ENCODE measurements around the gene DDX41. TPM values are rescaled to one million over a fixed set of nuclear protein-coding genes. Genes with fewer than 3 reads are reported as not detected.

Gene DDX41
- total and polyA plus RNA-seq, 10 of the 15 experiments (the other 5 are each of a cell fraction or from before 2014, with no cell fraction given): 32.7 to 215 (median 93.6) TPM

DNA sequence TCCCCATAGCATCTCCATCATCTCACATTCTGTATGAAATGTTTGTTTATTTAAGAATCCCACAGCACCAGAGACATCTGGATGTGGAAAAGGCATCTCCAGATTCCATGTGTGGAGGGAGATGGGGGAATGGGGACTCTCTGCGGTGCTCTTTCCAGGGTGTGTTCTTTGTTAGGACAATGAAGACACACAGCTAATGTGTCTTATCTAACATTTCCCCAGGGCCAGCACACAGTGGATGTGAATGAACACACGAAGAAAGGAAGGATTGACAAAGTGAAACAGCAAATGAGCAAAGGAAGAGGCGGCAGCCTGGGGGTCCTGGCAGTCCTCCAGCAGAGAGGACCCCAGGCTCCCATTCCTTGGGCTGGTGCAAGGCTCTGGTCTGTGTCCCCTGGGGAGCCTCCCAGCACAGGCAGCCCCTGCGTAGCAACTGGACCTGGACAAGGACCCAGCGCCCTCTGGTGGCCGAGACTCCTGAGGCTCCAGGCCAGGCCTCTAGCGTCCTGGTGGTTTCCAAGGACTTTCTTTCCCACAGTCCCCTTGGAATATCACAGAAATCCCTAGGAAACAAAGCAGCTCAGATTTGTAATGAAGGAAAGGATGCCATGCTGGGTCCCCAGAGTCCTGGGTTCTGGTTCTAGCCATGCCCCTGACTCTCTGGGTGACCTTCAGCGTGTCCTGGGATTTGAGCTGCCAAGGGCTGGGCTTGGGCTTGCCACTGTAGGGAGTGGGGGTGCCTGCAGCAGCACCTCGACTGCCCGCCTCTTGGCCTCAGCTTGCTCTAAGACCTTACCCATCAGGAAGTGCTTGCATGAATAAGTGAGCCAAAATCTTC lies 15.9 kb downstream of the DDX41 start:
- H3K9ac ChIP-seq (ENCODE audit: control insufficient read depth, insufficient read depth, low read length): no peak overlapping the region
- CTCF ChIA-PET: interaction anchor here (0.6 to 4.6 kb wide), 36 partner anchors 8 to 360 kb away, joined by 3 to 72 read pairs (median 5); partner anchors contain the start of genes B4GALT7, DDX41, DOK3 and F12
- peaks cover 3% of the 10 kb centered on the region for H3K79me2 ChIP-seq (ENCODE audit: control insufficient read depth, insufficient read depth, low read length)
- no peaks in the 10 kb centered on the region for H4K20me1 ChIP-seq (ENCODE audit: control insufficient read depth, insufficient read depth)
- no peak overlapping the region for H2AFZ ChIP-seq (ENCODE audit: control insufficient read depth, low read depth, low read length)
- WGBS (ENCODE audit: insufficient coverage, insufficient replicate concordance, low lambda C conversion rate, missing lambda C conversion rate): 12% methylated on average over 10 of the region's 10 CpGs
- peak; percentile 61 for ATAC-seq
- intact Hi-C loops (cut with micrococcal nuclease; ENCODE audit: unreplicated experiment) (loop anchor here (1.0 to 10.0 kb wide), 4 partner anchors 44 to 386 kb away; partner anchors contain the start of gene MXD3), in situ Hi-C loops (cut with MboI) (no loop called here)
- peaks cover 7 to 19% of the 10 kb centered on the region in 2 experiments; a peak in 2 of 4 replicates for H3K36me3 ChIP-seq (ENCODE audit: control insufficient read depth in 2 of 2, insufficient read depth in 2 of 2, low read length in 1 of 2)
- no peaks in the 10 kb centered on the region; a peak in 1 of 4 replicates for H3K27me3 ChIP-seq (replicated peaks in 1 of 2; ENCODE audit: control insufficient read depth in 2 of 2, insufficient read depth in 2 of 2, low read length in 1 of 2)
- POLR2A ChIA-PET: interaction anchor here (0.6 to 1.9 kb wide), 12 partner anchors 9 to 191 kb away, joined by 3 to 12 read pairs (median 4); partner anchors contain the start of gene DOK3
- H3K27ac ChIP-seq (ENCODE audit: control insufficient read depth, insufficient read depth): peak overlapping the region; percentile 81
- RAD21 ChIA-PET (ENCODE audit: unreplicated experiment): interaction anchor here (0.7 to 4.5 kb wide), 16 partner anchors 8 to 191 kb away, joined by 3 to 40 read pairs (median 4); partner anchors contain the start of genes DOK3, FAM193B and GRK6
- H3K4me1 ChIP-seq (ENCODE audit: control insufficient read depth, insufficient read depth, low read length): peaks cover 36% of the 10 kb centered on the region
- peak overlapping the region; percentile 81; the same call in 1 of the 2 replicates for H3K4me2 ChIP-seq (ENCODE audit: control insufficient read depth, insufficient read depth)
- no TSS peak for BruUV-seq (replicated peaks)
- DNase-seq (ENCODE audit: low read depth, low spot score): no peak
- SMC1A ChIA-PET (ENCODE audit: uncharacterized antibody, unreplicated experiment): interaction anchor here (0.6 to 3.3 kb wide), 15 partner anchors 22 to 566 kb away, joined by 3 to 23 read pairs (median 5); no protein-coding TSS in a partner anchor
- no peaks in the 10 kb centered on the region for H3K9me3 ChIP-seq (replicated peaks; ENCODE audit: control insufficient read depth, insufficient read depth, low read length)
- no peak overlapping the region for H3K4me3 ChIP-seq
- peak; percentile 87 for FAIRE-seq
- TF ChIP-seq CHD4 (IDR thresholded peaks at IDR 0.05) (no peak), ATF7 (IDR thresholded peaks at IDR 0.05; ENCODE audit: low read depth) (no peak), RELA (IDR thresholded peaks at IDR 0.05; ENCODE audit: borderline replicate concordance, partially characterized antibody) (no peak), MTA3 (IDR thresholded peaks at IDR 0.05; ENCODE audit: borderline replicate concordance, low read length) (no peak), ZNF24 (IDR thresholded peaks at IDR 0.05) (no peak), POU2F2 (IDR thresholded peaks at IDR 0.05; ENCODE audit: borderline replicate concordance, low read depth, low read length) (0 out of 3 replicates have a peak, but pooled peaks have one; percentile 7), HDAC2 (IDR thresholded peaks at IDR 0.05) (no peak), GATAD2B (conservative IDR thresholded peaks at IDR 0.05; ENCODE audit: low read depth) (0 out of 2 replicates have a peak, but pooled peaks have one; percentile 46), STAT1 (conservative IDR thresholded peaks at IDR 0.05) (no peak), TCF3 (IDR thresholded peaks at IDR 0.05; ENCODE audit: borderline replicate concordance, insufficient read depth, low read depth, low read length) (no peak), EGR1 (IDR thresholded peaks at IDR 0.05; ENCODE audit: borderline replicate concordance in 1 of 2, low read depth in 2 of 2, low read length in 2 of 2) (no peak), RAD21 (IDR thresholded peaks at IDR 0.05; ENCODE audit: insufficient read depth, low read depth, low read length) (peak; percentile 76), NBN (IDR thresholded peaks at IDR 0.05) (peak; percentile 39; the same call in 1 of the 2 replicates), ETV6 (conservative IDR thresholded peaks at IDR 0.05 in 1 of 2, IDR thresholded peaks at IDR 0.05 in 1 of 2; ENCODE audit: borderline replicate concordance in 1 of 2, low read depth in 1 of 2) (no peak)
- TF ChIP-seq, protein P1, sequence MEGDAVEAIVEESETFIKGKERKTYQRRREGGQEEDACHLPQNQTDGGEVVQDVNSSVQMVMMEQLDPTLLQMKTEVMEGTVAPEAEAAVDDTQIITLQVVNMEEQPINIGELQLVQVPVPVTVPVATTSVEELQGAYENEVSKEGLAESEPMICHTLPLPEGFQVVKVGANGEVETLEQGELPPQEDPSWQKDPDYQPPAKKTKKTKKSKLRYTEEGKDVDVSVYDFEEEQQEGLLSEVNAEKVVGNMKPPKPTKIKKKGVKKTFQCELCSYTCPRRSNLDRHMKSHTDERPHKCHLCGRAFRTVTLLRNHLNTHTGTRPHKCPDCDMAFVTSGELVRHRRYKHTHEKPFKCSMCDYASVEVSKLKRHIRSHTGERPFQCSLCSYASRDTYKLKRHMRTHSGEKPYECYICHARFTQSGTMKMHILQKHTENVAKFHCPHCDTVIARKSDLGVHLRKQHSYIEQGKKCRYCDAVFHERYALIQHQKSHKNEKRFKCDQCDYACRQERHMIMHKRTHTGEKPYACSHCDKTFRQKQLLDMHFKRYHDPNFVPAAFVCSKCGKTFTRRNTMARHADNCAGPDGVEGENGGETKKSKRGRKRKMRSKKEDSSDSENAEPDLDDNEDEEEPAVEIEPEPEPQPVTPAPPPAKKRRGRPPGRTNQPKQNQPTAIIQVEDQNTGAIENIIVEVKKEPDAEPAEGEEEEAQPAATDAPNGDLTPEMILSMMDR (IDR thresholded peaks at IDR 0.05 in 2 of 3, conservative IDR thresholded peaks at IDR 0.05 in 1 of 3; ENCODE audit: control insufficient read depth in 2 of 3, extremely low read depth in 1 of 3, insufficient read depth in 1 of 3, low read depth in 3 of 3, low read length in 3 of 3): peak; percentile 92 to 95 (median 93)
- TF ChIP-seq, protein P2, sequence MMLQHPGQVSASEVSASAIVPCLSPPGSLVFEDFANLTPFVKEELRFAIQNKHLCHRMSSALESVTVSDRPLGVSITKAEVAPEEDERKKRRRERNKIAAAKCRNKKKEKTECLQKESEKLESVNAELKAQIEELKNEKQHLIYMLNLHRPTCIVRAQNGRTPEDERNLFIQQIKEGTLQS (IDR thresholded peaks at IDR 0.05; ENCODE audit: borderline replicate concordance, extremely low read depth, low read depth, low read length): no peak
- TF ChIP-seq, protein P3, sequence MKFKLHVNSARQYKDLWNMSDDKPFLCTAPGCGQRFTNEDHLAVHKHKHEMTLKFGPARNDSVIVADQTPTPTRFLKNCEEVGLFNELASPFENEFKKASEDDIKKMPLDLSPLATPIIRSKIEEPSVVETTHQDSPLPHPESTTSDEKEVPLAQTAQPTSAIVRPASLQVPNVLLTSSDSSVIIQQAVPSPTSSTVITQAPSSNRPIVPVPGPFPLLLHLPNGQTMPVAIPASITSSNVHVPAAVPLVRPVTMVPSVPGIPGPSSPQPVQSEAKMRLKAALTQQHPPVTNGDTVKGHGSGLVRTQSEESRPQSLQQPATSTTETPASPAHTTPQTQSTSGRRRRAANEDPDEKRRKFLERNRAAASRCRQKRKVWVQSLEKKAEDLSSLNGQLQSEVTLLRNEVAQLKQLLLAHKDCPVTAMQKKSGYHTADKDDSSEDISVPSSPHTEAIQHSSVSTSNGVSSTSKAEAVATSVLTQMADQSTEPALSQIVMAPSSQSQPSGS (IDR thresholded peaks at IDR 0.05; ENCODE audit: low read length): no peak

All from GM12878 (cell line).